GM23338 (cell line): ENCODE results near the gene TUSC1. TPM values are rescaled to one million over a fixed set of nuclear protein-coding genes. Genes with fewer than 3 reads are reported as not detected.

Source experiments
- ATAC-seq: fragments of 200-7000 bp; cut with Tn5 transposase; 3 replicates; pipeline ENCODE4 v1.9.1; 2020
- DNase-seq: peaks from one replicate; pipeline ENCODE4 v3.0.0-alpha.2; 2015; ENCODE audit warnings: low spot score
- H2AFZ ChIP-seq: fragments of 200-600 bp; sonication (generic); 2 replicates; pipeline ENCODE4 v1.8.0; 2016; ENCODE audit warnings: antibody characterized with exemption, mild to moderate bottlenecking, moderate library complexity
- H3F3A ChIP-seq: fragments of 200-600 bp; sonication (generic); replicated peaks from 2 replicates; pipeline ENCODE4 v1.8.0; 2017; ENCODE audit warnings: antibody characterized with exemption, mixed run types, low read depth
- H3K27ac ChIP-seq: fragments of 200-600 bp; sonication (generic); 2 replicates; pipeline ENCODE4 v1.6.1; 2016; ENCODE audit warnings: low read depth
- H3K27me3 ChIP-seq: fragments of 200-600 bp; sonication (generic); 2 replicates; pipeline ENCODE4 v1.8.0; 2016; ENCODE audit warnings: mild to moderate bottlenecking, mixed run types, moderate library complexity; ENCODE audit not compliant: insufficient read depth
- H3K36me3 ChIP-seq: fragments of 200-600 bp; sonication (generic); 2 replicates; pipeline ENCODE4 v1.8.0; 2016; ENCODE audit warnings: mild to moderate bottlenecking; ENCODE audit not compliant: insufficient read depth
- H3K4me1 ChIP-seq: fragments of 200-600 bp; sonication (generic); 2 replicates; pipeline ENCODE4 v1.8.0; 2016; ENCODE audit warnings: mild to moderate bottlenecking, moderate library complexity; ENCODE audit not compliant: insufficient read depth
- H3K4me2 ChIP-seq: fragments of 200-600 bp; sonication (generic); 2 replicates; pipeline ENCODE4 v1.7.1; 2017; ENCODE audit warnings: mixed run types
- H3K4me3 ChIP-seq: fragments of 200-600 bp; sonication (generic); 2 replicates; pipeline ENCODE4 v1.6.1; 2016; ENCODE audit warnings: mixed run types
- H3K79me2 ChIP-seq: fragments of 200-600 bp; sonication (generic); replicated peaks from 2 replicates; pipeline ENCODE4 v1.8.0; 2017; ENCODE audit warnings: mild to moderate bottlenecking; ENCODE audit not compliant: insufficient read depth
- H3K9me2 ChIP-seq: fragments of 200-600 bp; sonication (generic); 2 replicates; pipeline ENCODE4 v1.8.0; 2017; ENCODE audit not compliant: insufficient read depth
- H4K20me1 ChIP-seq: fragments of 200-600 bp; sonication (generic); replicated peaks from 2 replicates; pipeline ENCODE4 v1.8.0; 2017; ENCODE audit warnings: mild to moderate bottlenecking; ENCODE audit not compliant: insufficient read depth
- H3K27ac Mint-ChIP-seq: 2 replicates; pipeline ENCODE4 v1.8.0; 2020; ENCODE audit warnings: inconsistent platforms, mild to moderate bottlenecking, moderate library complexity, mixed read lengths
- H3K27me3 Mint-ChIP-seq: 3 replicates; pipeline ENCODE4 v1.8.0; 2022; ENCODE audit warnings: low read depth, mild to moderate bottlenecking, moderate library complexity, mixed read lengths, inconsistent platforms; ENCODE audit not compliant: insufficient read depth, poor library complexity
- H3K36me3 Mint-ChIP-seq: 3 replicates; pipeline ENCODE4 v1.8.0; 2021; ENCODE audit warnings: low read depth, mild to moderate bottlenecking, inconsistent platforms, moderate library complexity, mixed read lengths
- H3K4me1 Mint-ChIP-seq: 3 replicates; pipeline ENCODE4 v1.8.0; 2020; ENCODE audit warnings: mild to moderate bottlenecking, inconsistent platforms, mixed read lengths
- H3K4me3 Mint-ChIP-seq: 3 replicates; pipeline ENCODE4 v1.8.0; 2021; ENCODE audit warnings: moderate library complexity, mild to moderate bottlenecking, inconsistent platforms, mixed read lengths
- H3K9me3 Mint-ChIP-seq: 3 replicates; pipeline ENCODE4 v1.8.0; 2020; ENCODE audit warnings: moderate library complexity, mild to moderate bottlenecking, inconsistent platforms, mixed read lengths
- CTCF ChIP-seq, 2 experiments: fragments of 200-600 bp in 1 of 2; sonication (generic) in 1 of 2; conservative IDR thresholded peaks; 2 replicates each; pipeline versions ENCODE4 v1.5.1 to v1.6.1; 2016 to 2017; ENCODE audit warnings: antibody characterized with exemption in 2 of 2, low read depth in 2 of 2, mild to moderate bottlenecking in 2 of 2, moderate library complexity in 1 of 2
- ETS1 ChIP-seq: IDR thresholded peaks from 2 replicates; pipeline ENCODE4 v1.6.1; 2016; ENCODE audit warnings: antibody characterized with exemption
- EZH2 ChIP-seq: fragments of 200-600 bp; sonication (generic); IDR thresholded peaks from one replicate; pipeline ENCODE4 v1.8.0; 2017; ENCODE audit warnings: antibody characterized with exemption, mild to moderate bottlenecking, low read depth; ENCODE audit not compliant: unreplicated experiment
- JUNB ChIP-seq: IDR thresholded peaks from one replicate; pipeline ENCODE4 v1.6.1; 2016; ENCODE audit warnings: antibody characterized with exemption; ENCODE audit not compliant: unreplicated experiment
- REST ChIP-seq: IDR thresholded peaks from one replicate; pipeline ENCODE4 v1.6.1; 2018; ENCODE audit warnings: antibody characterized with exemption; ENCODE audit not compliant: unreplicated experiment
- STAT1 ChIP-seq: IDR thresholded peaks from one replicate; pipeline ENCODE4 v1.6.1; 2016; ENCODE audit warnings: antibody characterized with exemption; ENCODE audit not compliant: unreplicated experiment
- ZNF114 ChIP-seq: fragments of 250-450 bp; sonication (Bioruptor Pico); IDR thresholded peaks from 2 replicates; pipeline ENCODE4 v1.5.0; 2020; ENCODE audit warnings: mild to moderate bottlenecking, moderate library complexity
- ZNF331 ChIP-seq: fragments of 250-450 bp; sonication (Bioruptor Pico); IDR thresholded peaks from 2 replicates; pipeline ENCODE4 v1.5.0; 2020; ENCODE audit warnings: low read depth, mild to moderate bottlenecking, moderate library complexity
- ZNF462 ChIP-seq: fragments of 250-450 bp; sonication (Bioruptor Pico); IDR thresholded peaks from 2 replicates; pipeline ENCODE4 v1.5.0; 2020; ENCODE audit warnings: mild to moderate bottlenecking, moderate library complexity
- polyA plus RNA-seq: library from polyadenylated mRNA; unstranded; fragments of >200 nt; fragmentation: Nextera tagmentation; extraction: Ambion mirVana; gene quantifications from 2 replicates; pipeline ENCODE4 v1.2.1, GENCODE V29; 2016
- total RNA-seq: library from RNA; depleted of rRNA; stranded (reverse); fragments of >200 nt; shearing (Covaris generic); gene quantifications from 2 replicates; pipeline ENCODE4 v1.2.3, GENCODE V29; 2014

Gene TUSC1
- total and polyA plus RNA-seq, 2 experiments from 2014 or later: 6.4 to 8.9 TPM

DNA sequence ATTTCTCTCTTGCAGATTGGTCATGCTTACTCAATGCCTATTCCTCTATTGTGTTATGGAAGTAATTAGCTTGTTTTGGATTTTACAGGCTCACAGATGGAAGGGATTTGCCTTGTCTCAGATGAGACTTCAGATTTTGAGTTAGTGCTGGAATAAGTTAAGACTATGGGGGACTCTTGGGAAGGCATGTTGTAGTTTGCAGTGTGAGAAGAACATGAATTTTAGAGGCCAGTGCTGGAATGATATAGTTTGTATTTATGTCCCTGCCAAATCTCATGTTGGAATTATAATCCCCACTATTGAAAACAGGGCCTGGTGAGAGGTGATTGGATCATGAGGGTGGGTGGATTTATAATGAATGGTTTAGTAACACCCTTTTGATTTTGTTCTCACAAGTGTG is 6.1 kb upstream of the TUSC1 start (continued):
- no peak for TF ChIP-seq ZNF462 (CRISPR knock-in tag)
- TF ChIP-seq ZNF114 (CRISPR knock-in tag): no peak
- no peak for TF ChIP-seq ZNF331 (CRISPR knock-in tag)
- TF ChIP-seq CTCF (conservative IDR thresholded peaks at IDR 0.05; ENCODE audit: low read depth in 2 of 2): no peak

GRCh38 chr9:25681266-25681665 is 3.0 kb upstream of the TUSC1 start:
- ATAC-seq (no peak), DNase-seq (no peak)
- no peaks in the 10 kb centered on the region for H4K20me1 ChIP-seq
- Mint-ChIP-seq H3K4me1 (peaks cover 6% of the 10 kb centered on the region; the same call in 2 of the 3 replicates), H3K4me3 (no peak overlapping the region), H3K27me3 (peaks cover 2% of the 10 kb centered on the region), H3K9me3 (peaks cover 8% of the 10 kb centered on the region; the same call in 2 of the 3 replicates), H3K36me3 (no peaks in the 10 kb centered on the region; the same call in 2 of the 3 replicates), H3K27ac (no peak overlapping the region)
- no peak overlapping the region for H3K27ac ChIP-seq
- peaks cover 13% of the 10 kb centered on the region for H3K27me3 ChIP-seq
- H3K4me1 ChIP-seq: peaks cover 13% of the 10 kb centered on the region
- H3K79me2 ChIP-seq: no peaks in the 10 kb centered on the region
- no peak overlapping the region for H2AFZ ChIP-seq
- H3F3A ChIP-seq: no peaks in the 10 kb centered on the region
- no peak overlapping the region for H3K4me3 ChIP-seq
- no peak overlapping the region for H3K4me2 ChIP-seq
- peaks cover 4% of the 10 kb centered on the region; the same call in 1 of the 2 replicates for H3K9me2 ChIP-seq
- no peaks in the 10 kb centered on the region for H3K36me3 ChIP-seq
- no peak for TF ChIP-seq ETS1
- TF ChIP-seq REST: no peak
- no peak for TF ChIP-seq JUNB
- TF ChIP-seq EZH2: no peak
- no peak for TF ChIP-seq ZNF114 (CRISPR knock-in tag)
- no peak for TF ChIP-seq STAT1
- no peak for TF ChIP-seq CTCF (conservative IDR thresholded peaks at IDR 0.05; ENCODE audit: low read depth in 2 of 2)
- TF ChIP-seq ZNF331 (CRISPR knock-in tag): no peak
